ENCODE measurements around the gene HPCAL4. TPM values are rescaled to one million over a fixed set of nuclear protein-coding genes. Genes with fewer than 3 reads are reported as not detected.

HPCAL4 gene
- total RNA-seq, 1 donor from 2014 or later, result 0.13 TPM

DNA sequence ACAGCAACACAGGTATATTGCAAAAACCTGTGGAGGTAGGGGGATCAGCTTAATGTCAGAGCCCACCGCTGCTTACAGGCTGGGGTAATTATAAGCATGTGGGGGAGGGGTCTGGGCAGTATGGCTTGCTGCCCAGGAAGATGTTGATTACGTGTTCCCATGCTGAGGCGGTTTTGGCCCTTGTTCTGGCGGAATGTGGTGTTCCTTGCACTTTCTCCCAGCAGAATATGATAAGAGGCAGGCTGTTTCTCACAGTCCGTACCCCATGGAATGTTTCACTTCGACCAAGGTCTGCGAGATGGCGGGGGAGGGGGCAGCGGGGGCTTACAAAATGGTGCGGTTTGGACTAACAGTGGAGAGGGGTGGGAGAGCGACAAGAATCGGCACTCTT is 9.8 kb upstream of the HPCAL4 start:
- Histone ChIP-seq H3F3A (ENCODE audit: low read depth) (peaks cover 6% of the 10 kb centered on the region), H3K4me3 (no peak overlapping the region), H3K27me3 (peaks cover 100% of the 10 kb centered on the region), H4K20me1 (ENCODE audit: low read depth) (no peaks in the 10 kb centered on the region), H3K4me1 (peaks cover 14% of the 10 kb centered on the region), H3K27ac (no peak overlapping the region), H3K36me3 (no peaks in the 10 kb centered on the region), H2AFZ (replicated peaks) (peak overlapping the region; percentile 84), H3K9me3 (ENCODE audit: low read depth) (no peaks in the 10 kb centered on the region), H3K9ac (no peak overlapping the region), H3K4me2 (peak overlapping the region; percentile 64), H3K79me2 (ENCODE audit: low read depth) (no peaks in the 10 kb centered on the region)
- DNase-seq (ENCODE audit: low spot score), result no peak
- H3K36me3 Mint-ChIP-seq, result no peaks in the 10 kb centered on the region
- H3K4me1 Mint-ChIP-seq, result peaks cover 23% of the 10 kb centered on the region
- TF ChIP-seq, protein P1, sequence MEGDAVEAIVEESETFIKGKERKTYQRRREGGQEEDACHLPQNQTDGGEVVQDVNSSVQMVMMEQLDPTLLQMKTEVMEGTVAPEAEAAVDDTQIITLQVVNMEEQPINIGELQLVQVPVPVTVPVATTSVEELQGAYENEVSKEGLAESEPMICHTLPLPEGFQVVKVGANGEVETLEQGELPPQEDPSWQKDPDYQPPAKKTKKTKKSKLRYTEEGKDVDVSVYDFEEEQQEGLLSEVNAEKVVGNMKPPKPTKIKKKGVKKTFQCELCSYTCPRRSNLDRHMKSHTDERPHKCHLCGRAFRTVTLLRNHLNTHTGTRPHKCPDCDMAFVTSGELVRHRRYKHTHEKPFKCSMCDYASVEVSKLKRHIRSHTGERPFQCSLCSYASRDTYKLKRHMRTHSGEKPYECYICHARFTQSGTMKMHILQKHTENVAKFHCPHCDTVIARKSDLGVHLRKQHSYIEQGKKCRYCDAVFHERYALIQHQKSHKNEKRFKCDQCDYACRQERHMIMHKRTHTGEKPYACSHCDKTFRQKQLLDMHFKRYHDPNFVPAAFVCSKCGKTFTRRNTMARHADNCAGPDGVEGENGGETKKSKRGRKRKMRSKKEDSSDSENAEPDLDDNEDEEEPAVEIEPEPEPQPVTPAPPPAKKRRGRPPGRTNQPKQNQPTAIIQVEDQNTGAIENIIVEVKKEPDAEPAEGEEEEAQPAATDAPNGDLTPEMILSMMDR (IDR thresholded peaks at IDR 0.05), result no peak
- no peak for TF ChIP-seq EZH2phosphoT487 (IDR thresholded peaks at IDR 0.05)
- TF ChIP-seq EZH2 (IDR thresholded peaks at IDR 0.05), result no peak
- H3K4me3 Mint-ChIP-seq, result no peak overlapping the region
- H3K27ac Mint-ChIP-seq, result peak overlapping the region; percentile 97
- H3K9me3 Mint-ChIP-seq, result no peaks in the 10 kb centered on the region
- peaks cover 21% of the 10 kb centered on the region for H3K27me3 Mint-ChIP-seq (ENCODE audit: insufficient read depth, low read depth)

DNA sequence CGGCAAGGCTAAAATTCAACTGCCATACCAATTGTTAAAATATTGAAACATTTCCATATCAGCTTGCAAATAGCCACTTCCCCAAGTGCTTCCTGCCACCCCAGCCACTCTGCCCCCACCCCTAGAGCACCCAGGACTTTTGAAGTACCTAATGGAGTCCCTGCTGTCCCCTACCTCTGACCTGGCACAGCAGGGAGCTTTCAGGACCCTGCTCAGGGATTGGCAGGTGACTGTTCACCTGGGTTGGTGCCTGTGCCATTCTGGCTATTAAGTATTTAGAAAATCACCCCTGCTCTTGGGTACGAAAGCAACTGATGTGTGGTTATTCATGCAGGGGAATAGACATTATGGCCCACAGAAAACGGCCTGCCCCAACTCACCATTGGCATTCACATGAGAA is 9.1 kb upstream of the HPCAL4 start:
- no peak for DNase-seq (ENCODE audit: low spot score)
- Histone ChIP-seq H3K27ac (no peak overlapping the region), H3K36me3 (no peaks in the 10 kb centered on the region), H3K79me2 (ENCODE audit: low read depth) (no peaks in the 10 kb centered on the region), H3K27me3 (peaks cover 100% of the 10 kb centered on the region), H3K9me3 (ENCODE audit: low read depth) (no peaks in the 10 kb centered on the region), H3K4me1 (peaks cover 14% of the 10 kb centered on the region), H3K4me3 (no peak overlapping the region), H3F3A (ENCODE audit: low read depth) (peaks cover 6% of the 10 kb centered on the region), H4K20me1 (ENCODE audit: low read depth) (no peaks in the 10 kb centered on the region), H2AFZ (replicated peaks) (no peak overlapping the region), H3K9ac (no peak overlapping the region), H3K4me2 (no peak overlapping the region)
- H3K27me3 Mint-ChIP-seq (ENCODE audit: insufficient read depth, low read depth), result peaks cover 24% of the 10 kb centered on the region
- TF ChIP-seq, protein P1 (IDR thresholded peaks at IDR 0.05), result no peak
- peaks cover 23% of the 10 kb centered on the region for H3K4me1 Mint-ChIP-seq
- no peak overlapping the region for H3K4me3 Mint-ChIP-seq
- no peak overlapping the region for H3K27ac Mint-ChIP-seq
- no peaks in the 10 kb centered on the region for H3K36me3 Mint-ChIP-seq
- no peaks in the 10 kb centered on the region for H3K9me3 Mint-ChIP-seq

DNA sequence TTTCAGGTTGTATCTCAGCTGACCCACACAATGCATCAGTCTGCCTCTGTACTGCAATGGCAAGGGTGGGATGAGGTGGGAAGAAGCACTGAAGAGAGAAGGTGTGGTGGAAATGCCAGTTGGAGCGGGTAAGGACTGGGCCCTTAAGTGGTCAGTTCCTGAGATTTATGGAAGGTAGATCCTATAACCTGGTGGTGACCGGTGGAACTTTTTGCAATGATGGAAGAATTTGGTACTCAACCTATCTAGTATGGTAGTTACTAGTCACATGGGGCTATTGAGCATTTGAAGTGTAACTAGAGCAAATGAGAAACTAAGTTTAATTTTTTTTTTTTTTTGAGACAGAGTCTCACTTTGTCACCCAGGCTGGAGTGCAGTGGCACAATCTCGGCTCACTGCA is 8.2 kb upstream of the HPCAL4 start:
- TF ChIP-seq, protein P1 (IDR thresholded peaks at IDR 0.05), result peak; percentile 12
- TF ChIP-seq EZH2phosphoT487 (IDR thresholded peaks at IDR 0.05) (no peak), EZH2 (IDR thresholded peaks at IDR 0.05) (no peak)
- no peak overlapping the region for H3K27ac ChIP-seq
- Mint-ChIP-seq H3K9me3 (no peaks in the 10 kb centered on the region), H3K27me3 (ENCODE audit: insufficient read depth, low read depth) (peaks cover 27% of the 10 kb centered on the region), H3K4me3 (no peak overlapping the region), H3K27ac (no peak overlapping the region), H3K4me1 (peaks cover 23% of the 10 kb centered on the region), H3K36me3 (no peaks in the 10 kb centered on the region)
- H3K9ac ChIP-seq, result no peak overlapping the region
- H3K4me2 ChIP-seq, result no peak overlapping the region
- no peaks in the 10 kb centered on the region for H3K36me3 ChIP-seq
- no peaks in the 10 kb centered on the region for H4K20me1 ChIP-seq (ENCODE audit: low read depth)
- DNase-seq (ENCODE audit: low spot score), result no peak
- H3F3A ChIP-seq (ENCODE audit: low read depth), result peaks cover 6% of the 10 kb centered on the region
- H3K4me1 ChIP-seq, result peaks cover 14% of the 10 kb centered on the region
- H3K4me3 ChIP-seq, result no peak overlapping the region
- no peaks in the 10 kb centered on the region for H3K9me3 ChIP-seq (ENCODE audit: low read depth)
- no peaks in the 10 kb centered on the region for H3K79me2 ChIP-seq (ENCODE audit: low read depth)
- no peak overlapping the region for H2AFZ ChIP-seq (replicated peaks)
- peaks cover 100% of the 10 kb centered on the region for H3K27me3 ChIP-seq

Data from neural progenitor cell (in vitro differentiated cells).